GM23338 (cell line): ENCODE measurements around the gene ZC3H8. TPM values are rescaled to one million over a fixed set of nuclear protein-coding genes. Genes with fewer than 3 reads are reported as not detected.

ENCODE experiments used
- ATAC-seq: fragments of 200-7000 bp; cut with Tn5 transposase; 3 replicates; pipeline ENCODE4 v1.9.1; 2020
- DNase-seq: peaks from one replicate; pipeline ENCODE4 v3.0.0-alpha.2; 2015; ENCODE audit warnings: low spot score
- H2AFZ ChIP-seq: fragments of 200-600 bp; sonication (generic); 2 replicates; pipeline ENCODE4 v1.8.0; 2016; ENCODE audit warnings: antibody characterized with exemption, mild to moderate bottlenecking, moderate library complexity
- H3F3A ChIP-seq: fragments of 200-600 bp; sonication (generic); replicated peaks from 2 replicates; pipeline ENCODE4 v1.8.0; 2017; ENCODE audit warnings: antibody characterized with exemption, mixed run types, low read depth
- H3K27ac ChIP-seq: fragments of 200-600 bp; sonication (generic); 2 replicates; pipeline ENCODE4 v1.6.1; 2016; ENCODE audit warnings: low read depth
- H3K27me3 ChIP-seq: fragments of 200-600 bp; sonication (generic); 2 replicates; pipeline ENCODE4 v1.8.0; 2016; ENCODE audit warnings: mild to moderate bottlenecking, mixed run types, moderate library complexity; ENCODE audit not compliant: insufficient read depth
- H3K36me3 ChIP-seq: fragments of 200-600 bp; sonication (generic); 2 replicates; pipeline ENCODE4 v1.8.0; 2016; ENCODE audit warnings: mild to moderate bottlenecking; ENCODE audit not compliant: insufficient read depth
- H3K4me1 ChIP-seq: fragments of 200-600 bp; sonication (generic); 2 replicates; pipeline ENCODE4 v1.8.0; 2016; ENCODE audit warnings: mild to moderate bottlenecking, moderate library complexity; ENCODE audit not compliant: insufficient read depth
- H3K4me2 ChIP-seq: fragments of 200-600 bp; sonication (generic); 2 replicates; pipeline ENCODE4 v1.7.1; 2017; ENCODE audit warnings: mixed run types
- H3K4me3 ChIP-seq: fragments of 200-600 bp; sonication (generic); 2 replicates; pipeline ENCODE4 v1.6.1; 2016; ENCODE audit warnings: mixed run types
- H3K79me2 ChIP-seq: fragments of 200-600 bp; sonication (generic); replicated peaks from 2 replicates; pipeline ENCODE4 v1.8.0; 2017; ENCODE audit warnings: mild to moderate bottlenecking; ENCODE audit not compliant: insufficient read depth
- H3K9me2 ChIP-seq: fragments of 200-600 bp; sonication (generic); 2 replicates; pipeline ENCODE4 v1.8.0; 2017; ENCODE audit not compliant: insufficient read depth
- H4K20me1 ChIP-seq: fragments of 200-600 bp; sonication (generic); replicated peaks from 2 replicates; pipeline ENCODE4 v1.8.0; 2017; ENCODE audit warnings: mild to moderate bottlenecking; ENCODE audit not compliant: insufficient read depth
- H3K27ac Mint-ChIP-seq: 2 replicates; pipeline ENCODE4 v1.8.0; 2020; ENCODE audit warnings: inconsistent platforms, mild to moderate bottlenecking, moderate library complexity, mixed read lengths
- H3K27me3 Mint-ChIP-seq: 3 replicates; pipeline ENCODE4 v1.8.0; 2022; ENCODE audit warnings: low read depth, mild to moderate bottlenecking, moderate library complexity, mixed read lengths, inconsistent platforms; ENCODE audit not compliant: insufficient read depth, poor library complexity
- H3K36me3 Mint-ChIP-seq: 3 replicates; pipeline ENCODE4 v1.8.0; 2021; ENCODE audit warnings: low read depth, mild to moderate bottlenecking, inconsistent platforms, moderate library complexity, mixed read lengths
- H3K4me1 Mint-ChIP-seq: 3 replicates; pipeline ENCODE4 v1.8.0; 2020; ENCODE audit warnings: mild to moderate bottlenecking, inconsistent platforms, mixed read lengths
- H3K4me3 Mint-ChIP-seq: 3 replicates; pipeline ENCODE4 v1.8.0; 2021; ENCODE audit warnings: moderate library complexity, mild to moderate bottlenecking, inconsistent platforms, mixed read lengths
- H3K9me3 Mint-ChIP-seq: 3 replicates; pipeline ENCODE4 v1.8.0; 2020; ENCODE audit warnings: moderate library complexity, mild to moderate bottlenecking, inconsistent platforms, mixed read lengths
- CREB1 ChIP-seq: fragments of 250-450 bp; sonication (Bioruptor Pico); IDR thresholded peaks from 2 replicates; pipeline ENCODE4 v1.5.0; 2020; ENCODE audit warnings: low read depth, mild to moderate bottlenecking, moderate library complexity
- CTCF ChIP-seq, 2 experiments: fragments of 200-600 bp in 1 of 2; sonication (generic) in 1 of 2; conservative IDR thresholded peaks; 2 replicates each; pipeline versions ENCODE4 v1.5.1 to v1.6.1; 2016 to 2017; ENCODE audit warnings: antibody characterized with exemption in 2 of 2, low read depth in 2 of 2, mild to moderate bottlenecking in 2 of 2, moderate library complexity in 1 of 2
- EZH2 ChIP-seq: fragments of 200-600 bp; sonication (generic); IDR thresholded peaks from one replicate; pipeline ENCODE4 v1.8.0; 2017; ENCODE audit warnings: antibody characterized with exemption, mild to moderate bottlenecking, low read depth; ENCODE audit not compliant: unreplicated experiment
- EZH2phosphoT487 ChIP-seq: fragments of 200-600 bp; sonication (generic); IDR thresholded peaks from one replicate; pipeline ENCODE4 v1.8.1; 2018; ENCODE audit warnings: antibody characterized with exemption; ENCODE audit not compliant: unreplicated experiment
- JUNB ChIP-seq: IDR thresholded peaks from one replicate; pipeline ENCODE4 v1.6.1; 2016; ENCODE audit warnings: antibody characterized with exemption; ENCODE audit not compliant: unreplicated experiment
- NANOG ChIP-seq: IDR thresholded peaks from 2 replicates; pipeline ENCODE4 v1.6.1; 2016; ENCODE audit warnings: antibody characterized with exemption, borderline replicate concordance
- POLR2AphosphoS5 ChIP-seq: IDR thresholded peaks from 2 replicates; pipeline ENCODE4 v1.6.1; 2016; ENCODE audit warnings: antibody characterized with exemption, low read depth
- STAT1 ChIP-seq: IDR thresholded peaks from one replicate; pipeline ENCODE4 v1.6.1; 2016; ENCODE audit warnings: antibody characterized with exemption; ENCODE audit not compliant: unreplicated experiment
- ZNF114 ChIP-seq: fragments of 250-450 bp; sonication (Bioruptor Pico); IDR thresholded peaks from 2 replicates; pipeline ENCODE4 v1.5.0; 2020; ENCODE audit warnings: mild to moderate bottlenecking, moderate library complexity
- ZNF331 ChIP-seq: fragments of 250-450 bp; sonication (Bioruptor Pico); IDR thresholded peaks from 2 replicates; pipeline ENCODE4 v1.5.0; 2020; ENCODE audit warnings: low read depth, mild to moderate bottlenecking, moderate library complexity
- ZNF462 ChIP-seq: fragments of 250-450 bp; sonication (Bioruptor Pico); IDR thresholded peaks from 2 replicates; pipeline ENCODE4 v1.5.0; 2020; ENCODE audit warnings: mild to moderate bottlenecking, moderate library complexity
- polyA plus RNA-seq: library from polyadenylated mRNA; unstranded; fragments of >200 nt; fragmentation: Nextera tagmentation; extraction: Ambion mirVana; gene quantifications from 2 replicates; pipeline ENCODE4 v1.2.1, GENCODE V29; 2016
- total RNA-seq: library from RNA; depleted of rRNA; stranded (reverse); fragments of >200 nt; shearing (Covaris generic); gene quantifications from 2 replicates; pipeline ENCODE4 v1.2.3, GENCODE V29; 2014
- TF ChIP-seq, protein P1 (sequence below): IDR thresholded peaks from one replicate; pipeline ENCODE4 v1.6.1; 2018; ENCODE audit warnings: antibody characterized with exemption; ENCODE audit not compliant: unreplicated experiment
- TF ChIP-seq, protein P2 (sequence below): IDR thresholded peaks from 2 replicates; pipeline ENCODE4 v1.6.1; 2016; ENCODE audit warnings: antibody characterized with exemption

Gene ZC3H8
- total and polyA plus RNA-seq, 2 experiments from 2014 or later: 13.3 to 42.8 TPM

DNA sequence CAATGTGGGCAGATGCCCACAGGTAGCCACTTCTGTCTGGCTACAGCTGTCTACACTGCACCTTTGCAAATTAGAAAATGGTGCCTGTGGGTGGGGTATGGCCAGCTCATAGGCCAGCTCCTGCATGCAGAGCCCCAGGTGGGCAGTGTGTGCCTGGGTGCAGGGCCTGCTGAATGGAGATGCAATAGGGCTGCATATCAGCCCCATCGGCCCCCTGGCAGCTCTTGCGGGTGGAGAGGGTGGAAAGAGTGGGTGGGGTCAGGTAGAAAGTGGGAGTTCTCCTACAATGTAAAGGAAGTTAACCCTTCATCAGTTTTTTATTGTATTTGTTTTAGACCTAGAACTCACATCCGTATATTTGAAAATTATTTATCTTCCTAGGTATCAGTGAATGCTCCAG lies 79.5 kb downstream of the ZC3H8 start:
- H3K79me2 ChIP-seq: no peaks in the 10 kb centered on the region
- H3K4me1 ChIP-seq: no peaks in the 10 kb centered on the region
- no peaks in the 10 kb centered on the region for H3K4me1 Mint-ChIP-seq
- H3K4me3 ChIP-seq: no peak overlapping the region
- no peaks in the 10 kb centered on the region for H3K36me3 ChIP-seq
- DNase-seq (no peak), ATAC-seq (no peak)
- H3F3A ChIP-seq: no peaks in the 10 kb centered on the region
- H3K9me3 Mint-ChIP-seq: peaks cover 3% of the 10 kb centered on the region; the same call in 2 of the 3 replicates
- H4K20me1 ChIP-seq: no peaks in the 10 kb centered on the region
- H2AFZ ChIP-seq: no peak overlapping the region
- TF ChIP-seq NANOG (no peak), CREB1 (CRISPR knock-in tag) (no peak), EZH2phosphoT487 (no peak), CTCF (conservative IDR thresholded peaks at IDR 0.05; ENCODE audit: low read depth in 2 of 2) (no peak), ZNF114 (no peak), POLR2AphosphoS5 (no peak), STAT1 (no peak), EZH2 (no peak), ZNF331 (no peak), ZNF462 (CRISPR knock-in tag) (no peak), JUNB (no peak)
- TF ChIP-seq, protein P1, sequence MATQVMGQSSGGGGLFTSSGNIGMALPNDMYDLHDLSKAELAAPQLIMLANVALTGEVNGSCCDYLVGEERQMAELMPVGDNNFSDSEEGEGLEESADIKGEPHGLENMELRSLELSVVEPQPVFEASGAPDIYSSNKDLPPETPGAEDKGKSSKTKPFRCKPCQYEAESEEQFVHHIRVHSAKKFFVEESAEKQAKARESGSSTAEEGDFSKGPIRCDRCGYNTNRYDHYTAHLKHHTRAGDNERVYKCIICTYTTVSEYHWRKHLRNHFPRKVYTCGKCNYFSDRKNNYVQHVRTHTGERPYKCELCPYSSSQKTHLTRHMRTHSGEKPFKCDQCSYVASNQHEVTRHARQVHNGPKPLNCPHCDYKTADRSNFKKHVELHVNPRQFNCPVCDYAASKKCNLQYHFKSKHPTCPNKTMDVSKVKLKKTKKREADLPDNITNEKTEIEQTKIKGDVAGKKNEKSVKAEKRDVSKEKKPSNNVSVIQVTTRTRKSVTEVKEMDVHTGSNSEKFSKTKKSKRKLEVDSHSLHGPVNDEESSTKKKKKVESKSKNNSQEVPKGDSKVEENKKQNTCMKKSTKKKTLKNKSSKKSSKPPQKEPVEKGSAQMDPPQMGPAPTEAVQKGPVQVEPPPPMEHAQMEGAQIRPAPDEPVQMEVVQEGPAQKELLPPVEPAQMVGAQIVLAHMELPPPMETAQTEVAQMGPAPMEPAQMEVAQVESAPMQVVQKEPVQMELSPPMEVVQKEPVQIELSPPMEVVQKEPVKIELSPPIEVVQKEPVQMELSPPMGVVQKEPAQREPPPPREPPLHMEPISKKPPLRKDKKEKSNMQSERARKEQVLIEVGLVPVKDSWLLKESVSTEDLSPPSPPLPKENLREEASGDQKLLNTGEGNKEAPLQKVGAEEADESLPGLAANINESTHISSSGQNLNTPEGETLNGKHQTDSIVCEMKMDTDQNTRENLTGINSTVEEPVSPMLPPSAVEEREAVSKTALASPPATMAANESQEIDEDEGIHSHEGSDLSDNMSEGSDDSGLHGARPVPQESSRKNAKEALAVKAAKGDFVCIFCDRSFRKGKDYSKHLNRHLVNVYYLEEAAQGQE: no peak
- TF ChIP-seq, protein P2, sequence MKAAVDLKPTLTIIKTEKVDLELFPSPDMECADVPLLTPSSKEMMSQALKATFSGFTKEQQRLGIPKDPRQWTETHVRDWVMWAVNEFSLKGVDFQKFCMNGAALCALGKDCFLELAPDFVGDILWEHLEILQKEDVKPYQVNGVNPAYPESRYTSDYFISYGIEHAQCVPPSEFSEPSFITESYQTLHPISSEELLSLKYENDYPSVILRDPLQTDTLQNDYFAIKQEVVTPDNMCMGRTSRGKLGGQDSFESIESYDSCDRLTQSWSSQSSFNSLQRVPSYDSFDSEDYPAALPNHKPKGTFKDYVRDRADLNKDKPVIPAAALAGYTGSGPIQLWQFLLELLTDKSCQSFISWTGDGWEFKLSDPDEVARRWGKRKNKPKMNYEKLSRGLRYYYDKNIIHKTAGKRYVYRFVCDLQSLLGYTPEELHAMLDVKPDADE: no peak
- no peak overlapping the region for H3K27ac ChIP-seq
- H3K9me2 ChIP-seq: no peaks in the 10 kb centered on the region
- no peak overlapping the region for H3K4me3 Mint-ChIP-seq
- peaks cover 3% of the 10 kb centered on the region for H3K27me3 Mint-ChIP-seq
- no peaks in the 10 kb centered on the region for H3K36me3 Mint-ChIP-seq
- H3K27ac Mint-ChIP-seq: no peak overlapping the region
- H3K4me2 ChIP-seq: no peak overlapping the region
- peaks cover 12% of the 10 kb centered on the region for H3K27me3 ChIP-seq
